ENCODE results near the gene FECH. TPM values are rescaled to one million over a fixed set of nuclear protein-coding genes. Genes with fewer than 3 reads are reported as not detected.

FECH gene
- polyA plus RNA-seq, 4 donors, result 6.8 to 15.7 (median 8.2) TPM

DNA sequence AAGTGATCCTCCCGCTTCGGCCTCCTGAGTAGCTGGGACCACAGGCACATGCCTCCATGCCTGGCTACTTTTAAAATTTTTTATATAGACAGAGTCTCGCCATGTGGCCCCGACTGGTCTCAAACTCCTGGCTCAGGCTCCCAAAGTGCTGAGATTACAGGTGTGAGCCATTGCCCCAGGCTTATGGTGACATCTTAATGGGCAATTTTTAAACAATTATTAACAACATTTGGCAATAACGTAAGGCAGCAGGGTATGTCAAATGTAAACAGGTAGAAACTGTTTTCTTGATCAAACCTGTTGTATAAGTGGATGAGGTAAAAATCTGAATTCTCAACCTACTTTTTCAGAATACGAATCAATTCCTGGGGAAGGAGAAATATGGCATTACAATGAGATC lies 11.0 kb downstream of the FECH start:
- Histone ChIP-seq H3K4me1 (ENCODE audit: control insufficient read depth in 3 of 3, insufficient read depth in 2 of 3, low read depth in 1 of 3, low read length in 2 of 3) (no peaks in the 10 kb centered on the region), H3K9me3 (ENCODE audit: control insufficient read depth in 2 of 2, insufficient read depth in 1 of 2, low read depth in 1 of 2, low read length in 1 of 2) (no peaks in the 10 kb centered on the region), H3K27me3 (ENCODE audit: control insufficient read depth in 3 of 3, insufficient read depth in 3 of 3, low read length in 3 of 3) (no peaks in the 10 kb centered on the region), H3K27ac (ENCODE audit: low read depth in 1 of 3, low read length in 2 of 3) (no peak overlapping the region), H3K36me3 (ENCODE audit: control insufficient read depth in 3 of 3, insufficient read depth in 2 of 3, low read depth in 1 of 3, low read length in 3 of 3) (peaks cover 3 to 28% (median 9%) of the 10 kb centered on the region in 3 donors), H3K4me3 (ENCODE audit: low read depth in 1 of 3, low read length in 3 of 3) (no peak overlapping the region)
- FAIRE-seq (no peak), DNase-seq (no peak)
- 70 to 75% (median 71%) methylated on average over 6 of the region's 6 CpGs for WGBS, 3 donors

GRCh38 chr18:57574866-57575265 lies 11.6 kb downstream of the FECH start:
- Histone ChIP-seq H3K27me3 (ENCODE audit: control insufficient read depth in 3 of 3, insufficient read depth in 3 of 3, low read length in 3 of 3) (no peaks in the 10 kb centered on the region), H3K4me1 (ENCODE audit: control insufficient read depth in 3 of 3, insufficient read depth in 2 of 3, low read depth in 1 of 3, low read length in 2 of 3) (no peaks in the 10 kb centered on the region), H3K36me3 (ENCODE audit: control insufficient read depth in 3 of 3, insufficient read depth in 2 of 3, low read depth in 1 of 3, low read length in 3 of 3) (peaks cover 3 to 28% (median 9%) of the 10 kb centered on the region in 3 donors), H3K9me3 (ENCODE audit: control insufficient read depth in 2 of 2, insufficient read depth in 1 of 2, low read depth in 1 of 2, low read length in 1 of 2) (no peaks in the 10 kb centered on the region), H3K4me3 (ENCODE audit: low read depth in 1 of 3, low read length in 3 of 3) (no peak overlapping the region), H3K27ac (ENCODE audit: low read depth in 1 of 3, low read length in 2 of 3) (no peak overlapping the region)
- 60 to 82% (median 69%) methylated on average over 4 of the region's 4 CpGs for WGBS, 3 donors
- no peak for DNase-seq
- no peak for FAIRE-seq

DNA sequence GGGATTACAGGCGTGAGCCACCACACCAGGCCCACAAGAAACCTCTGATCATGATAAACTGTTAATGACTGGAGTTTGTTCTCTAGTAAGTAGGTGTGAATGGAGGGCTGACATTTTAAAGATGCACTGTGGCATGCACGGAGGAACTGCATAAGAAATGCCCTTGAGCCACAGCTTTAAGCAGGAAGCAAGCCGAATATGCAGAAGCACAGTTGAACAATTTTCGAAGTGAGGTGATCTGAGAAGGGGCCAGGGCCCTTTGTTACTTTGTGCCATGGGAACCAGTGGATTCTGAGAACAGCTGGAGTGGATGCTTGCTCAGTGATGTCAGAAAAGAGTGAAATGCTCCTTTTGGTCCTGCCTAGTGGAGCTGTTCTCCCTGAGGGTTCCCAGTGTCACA lies 16.3 kb downstream of the FECH start:
- H3K4me1 ChIP-seq (ENCODE audit: control insufficient read depth in 3 of 3, insufficient read depth in 2 of 3, low read depth in 1 of 3, low read length in 2 of 3), result no peaks in the 10 kb centered on the region
- H3K36me3 ChIP-seq (ENCODE audit: control insufficient read depth in 3 of 3, insufficient read depth in 2 of 3, low read depth in 1 of 3, low read length in 3 of 3), result peaks cover 9 to 24% (median 13%) of the 10 kb centered on the region in 3 donors
- H3K4me3 ChIP-seq (ENCODE audit: low read depth in 1 of 3, low read length in 3 of 3), result no peak overlapping the region
- no peak for DNase-seq
- no peak for FAIRE-seq
- 92 to 98% (median 97%) methylated on average over 4 of the region's 4 CpGs for WGBS, 3 donors
- no peaks in the 10 kb centered on the region for H3K27me3 ChIP-seq (ENCODE audit: control insufficient read depth in 3 of 3, insufficient read depth in 3 of 3, low read length in 3 of 3)
- H3K27ac ChIP-seq (ENCODE audit: low read depth in 1 of 3, low read length in 2 of 3), result no peak overlapping the region
- H3K9me3 ChIP-seq (ENCODE audit: control insufficient read depth in 2 of 2, insufficient read depth in 1 of 2, low read depth in 1 of 2, low read length in 1 of 2), result no peaks in the 10 kb centered on the region

GRCh38 chr18:57569133-57569532 lies 17.4 kb downstream of the FECH start:
- WGBS, 3 donors, result 67 to 72% (median 69%) methylated on average over 2 of the region's 2 CpGs

DNA sequence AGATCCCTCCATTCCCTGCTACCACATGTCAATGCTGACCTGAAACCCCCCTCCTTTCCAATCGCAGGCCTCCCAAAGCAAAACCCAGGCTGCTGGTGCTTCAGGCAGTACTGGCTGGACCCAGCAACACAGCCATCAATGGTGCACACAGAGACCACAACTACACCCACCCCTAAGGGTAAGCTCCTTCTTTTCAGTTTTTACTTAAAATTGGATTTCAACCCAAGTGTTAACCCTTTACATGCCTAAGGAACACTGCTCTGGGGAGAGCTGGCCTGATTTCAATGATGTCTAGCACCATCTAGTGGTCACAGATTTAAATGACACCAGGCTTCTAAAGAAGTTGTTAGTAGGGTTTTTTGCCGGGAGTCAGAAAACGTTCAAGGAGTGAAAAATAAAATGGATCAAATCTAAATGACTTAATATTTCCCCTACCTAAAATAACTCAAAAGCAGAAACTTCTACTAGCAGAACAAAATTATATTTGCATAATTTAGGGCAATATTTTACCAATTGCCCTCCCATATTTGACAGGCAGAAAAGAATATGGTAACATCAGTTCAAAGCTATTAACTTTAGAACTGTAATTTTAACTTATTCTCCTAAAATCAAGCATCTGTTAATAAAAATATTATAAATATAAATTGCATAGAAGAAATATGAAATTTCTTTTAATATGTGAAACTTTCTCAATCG lies 24.6 kb downstream of the FECH start:
- no peaks in the 10 kb centered on the region for H3K27me3 ChIP-seq (ENCODE audit: control insufficient read depth in 3 of 3, insufficient read depth in 3 of 3, low read length in 3 of 3)
- H3K4me1 ChIP-seq (ENCODE audit: control insufficient read depth in 3 of 3, insufficient read depth in 2 of 3, low read depth in 1 of 3, low read length in 2 of 3), result no peaks in the 10 kb centered on the region
- no peaks in the 10 kb centered on the region for H3K9me3 ChIP-seq (ENCODE audit: control insufficient read depth in 2 of 2, insufficient read depth in 1 of 2, low read depth in 1 of 2, low read length in 1 of 2)
- 48 to 49% (median 49%) methylated on average over 4 of the region's 4 CpGs for WGBS, 3 donors
- H3K36me3 ChIP-seq (ENCODE audit: control insufficient read depth in 3 of 3, insufficient read depth in 2 of 3, low read depth in 1 of 3, low read length in 3 of 3), result peaks cover 2 to 18% (median 3%) of the 10 kb centered on the region in 3 donors
- no peak overlapping the region for H3K4me3 ChIP-seq (ENCODE audit: low read depth in 1 of 3, low read length in 3 of 3)
- H3K27ac ChIP-seq (ENCODE audit: low read depth in 1 of 3, low read length in 2 of 3), result no peak overlapping the region
- DNase-seq, result peak; percentile 49 to 62
- no peak for FAIRE-seq

More at GRCh38 chr18:57569133-57569532, 17.4 kb downstream of the FECH start:
- DNase-seq, result no peak
- no peak for FAIRE-seq
- Histone ChIP-seq H3K9me3 (ENCODE audit: control insufficient read depth in 2 of 2, insufficient read depth in 1 of 2, low read depth in 1 of 2, low read length in 1 of 2) (no peaks in the 10 kb centered on the region), H3K4me3 (ENCODE audit: low read depth in 1 of 3, low read length in 3 of 3) (no peak overlapping the region), H3K4me1 (ENCODE audit: control insufficient read depth in 3 of 3, insufficient read depth in 2 of 3, low read depth in 1 of 3, low read length in 2 of 3) (no peaks in the 10 kb centered on the region), H3K27me3 (ENCODE audit: control insufficient read depth in 3 of 3, insufficient read depth in 3 of 3, low read length in 3 of 3) (no peaks in the 10 kb centered on the region), H3K36me3 (ENCODE audit: control insufficient read depth in 3 of 3, insufficient read depth in 2 of 3, low read depth in 1 of 3, low read length in 3 of 3) (peaks cover 9 to 21% (median 9%) of the 10 kb centered on the region in 3 donors), H3K27ac (ENCODE audit: low read depth in 1 of 3, low read length in 2 of 3) (no peak overlapping the region)

DNA sequence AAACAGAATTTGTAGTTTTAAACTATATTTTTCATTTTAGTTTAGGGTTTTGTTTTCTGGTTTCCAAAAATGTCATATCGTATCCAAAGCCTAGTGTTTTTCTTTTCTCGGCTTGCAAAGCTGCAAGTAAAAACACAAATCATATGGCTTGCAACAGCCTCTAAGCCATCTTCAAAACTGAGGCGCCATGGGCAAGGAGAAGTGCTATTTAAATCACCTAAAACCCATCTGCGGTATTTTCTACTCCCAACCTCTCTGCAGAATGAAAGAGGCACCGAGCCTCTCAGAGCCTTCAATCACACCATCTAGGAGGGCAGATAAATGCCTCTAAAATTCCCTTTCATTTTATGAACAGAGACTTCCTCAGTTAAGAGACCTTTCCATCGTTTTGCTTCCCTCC lies 25.2 kb downstream of the FECH start:
- no peak overlapping the region for H3K4me3 ChIP-seq (ENCODE audit: low read depth in 1 of 3, low read length in 3 of 3)
- H3K27me3 ChIP-seq (ENCODE audit: control insufficient read depth in 3 of 3, insufficient read depth in 3 of 3, low read length in 3 of 3), result no peaks in the 10 kb centered on the region
- peaks cover 2 to 24% (median 2%) of the 10 kb centered on the region in 3 donors for H3K36me3 ChIP-seq (ENCODE audit: control insufficient read depth in 3 of 3, insufficient read depth in 2 of 3, low read depth in 1 of 3, low read length in 3 of 3)
- no peaks in the 10 kb centered on the region for H3K4me1 ChIP-seq (ENCODE audit: control insufficient read depth in 3 of 3, insufficient read depth in 2 of 3, low read depth in 1 of 3, low read length in 2 of 3)
- no peaks in the 10 kb centered on the region for H3K9me3 ChIP-seq (ENCODE audit: control insufficient read depth in 2 of 2, insufficient read depth in 1 of 2, low read depth in 1 of 2, low read length in 1 of 2)
- H3K27ac ChIP-seq (ENCODE audit: low read depth in 1 of 3, low read length in 2 of 3), result no peak overlapping the region
- DNase-seq (no peak), FAIRE-seq (no peak)
- 89 to 93% (median 93%) methylated on average over 6 of the region's 6 CpGs for WGBS, 3 donors

- H3K36me3 ChIP-seq (ENCODE audit: control insufficient read depth in 3 of 3, insufficient read depth in 2 of 3, low read depth in 1 of 3, low read length in 3 of 3), result peaks cover 0 to 32% (median 6%) of the 10 kb centered on the region in 3 donors
- H3K27ac ChIP-seq (ENCODE audit: low read depth in 1 of 3, low read length in 2 of 3), result no peak overlapping the region
- H3K27me3 ChIP-seq (ENCODE audit: control insufficient read depth in 3 of 3, insufficient read depth in 3 of 3, low read length in 3 of 3), result no peaks in the 10 kb centered on the region
- DNase-seq (no peak), FAIRE-seq (no peak)
- H3K4me1 ChIP-seq (ENCODE audit: control insufficient read depth in 3 of 3, insufficient read depth in 2 of 3, low read depth in 1 of 3, low read length in 2 of 3), result no peaks in the 10 kb centered on the region
- 72 to 93% (median 90%) methylated on average over 6 of the region's 6 CpGs for WGBS, 3 donors
- no peak overlapping the region for H3K4me3 ChIP-seq (ENCODE audit: low read depth in 1 of 3, low read length in 3 of 3)
- H3K9me3 ChIP-seq (ENCODE audit: control insufficient read depth in 2 of 2, insufficient read depth in 1 of 2, low read depth in 1 of 2, low read length in 1 of 2), result no peaks in the 10 kb centered on the region
Measured at GRCh38 chr18:57559314-57559713, 27.2 kb downstream of the FECH start.

DNA sequence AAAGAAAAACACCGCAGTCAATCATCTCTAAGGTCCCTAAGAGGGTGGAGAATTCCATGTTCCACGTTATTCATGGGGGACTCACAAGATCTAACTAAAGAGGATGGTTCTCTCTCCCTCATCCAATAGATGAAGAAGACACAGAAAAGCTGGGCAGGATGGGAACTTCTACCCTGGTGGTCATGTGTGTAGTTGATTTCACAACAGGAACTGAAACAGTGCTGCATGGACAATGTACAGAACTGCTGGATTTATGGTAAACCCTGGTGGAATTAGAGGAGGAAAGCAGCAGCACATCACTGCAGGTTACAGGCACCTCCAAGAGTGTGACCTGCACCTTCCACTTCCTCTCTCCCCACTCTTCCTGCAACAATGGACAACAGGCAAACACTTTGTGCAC lies 31.4 kb downstream of the FECH start:
- no peaks in the 10 kb centered on the region for H3K27me3 ChIP-seq (ENCODE audit: control insufficient read depth in 3 of 3, insufficient read depth in 3 of 3, low read length in 3 of 3)
- no peak for FAIRE-seq
- 85 to 91% (median 85%) methylated on average over 2 of the region's 2 CpGs for WGBS, 3 donors

DNA sequence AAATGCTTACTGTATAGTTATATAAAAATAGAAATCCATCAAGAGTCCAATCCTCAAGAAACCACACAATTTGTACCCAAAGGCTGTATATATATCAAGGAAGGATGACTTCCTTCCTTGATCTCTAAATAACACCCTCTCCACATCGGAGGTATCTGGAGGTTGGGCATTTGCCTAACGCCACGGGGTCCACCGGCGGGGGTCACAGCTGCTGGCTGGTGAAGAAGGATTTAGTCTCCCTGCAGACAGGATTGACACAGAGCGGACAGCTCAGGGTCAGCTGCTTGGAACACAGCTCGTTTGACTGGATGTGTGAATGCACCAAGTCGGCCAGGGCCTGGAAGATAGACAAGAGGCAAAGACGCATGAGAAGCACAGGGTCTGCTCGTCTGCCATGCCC lies 36.0 kb downstream of the FECH start:
- WGBS, 3 donors, result 86 to 94% (median 88%) methylated on average over 10 of the region's 10 CpGs
- no peaks in the 10 kb centered on the region for H3K4me1 ChIP-seq (ENCODE audit: control insufficient read depth in 3 of 3, insufficient read depth in 2 of 3, low read depth in 1 of 3, low read length in 2 of 3)
- no peaks in the 10 kb centered on the region for H3K9me3 ChIP-seq (ENCODE audit: control insufficient read depth in 2 of 2, insufficient read depth in 1 of 2, low read depth in 1 of 2, low read length in 1 of 2)
- H3K4me3 ChIP-seq (ENCODE audit: low read depth in 1 of 3, low read length in 3 of 3), result no peak overlapping the region
- H3K27me3 ChIP-seq (ENCODE audit: control insufficient read depth in 3 of 3, insufficient read depth in 3 of 3, low read length in 3 of 3), result no peaks in the 10 kb centered on the region
- no peak for DNase-seq
- no peak for FAIRE-seq
- H3K36me3 ChIP-seq (ENCODE audit: control insufficient read depth in 3 of 3, insufficient read depth in 2 of 3, low read depth in 1 of 3, low read length in 3 of 3), result peaks cover 2 to 17% (median 4%) of the 10 kb centered on the region in 3 donors
- no peak overlapping the region for H3K27ac ChIP-seq (ENCODE audit: low read depth in 1 of 3, low read length in 2 of 3)

More for the DNA sequence above, 31.4 kb downstream of the FECH start:
- peaks cover 2 to 34% (median 4%) of the 10 kb centered on the region in 3 donors for H3K36me3 ChIP-seq (ENCODE audit: control insufficient read depth in 3 of 3, insufficient read depth in 2 of 3, low read depth in 1 of 3, low read length in 3 of 3)
- H3K4me3 ChIP-seq (ENCODE audit: low read depth in 1 of 3, low read length in 3 of 3), result no peak overlapping the region
- H3K9me3 ChIP-seq (ENCODE audit: control insufficient read depth in 2 of 2, insufficient read depth in 1 of 2, low read depth in 1 of 2, low read length in 1 of 2), result no peaks in the 10 kb centered on the region
- DNase-seq, result no peak
- H3K27ac ChIP-seq (ENCODE audit: low read depth in 1 of 3, low read length in 2 of 3), result no peak overlapping the region
- no peaks in the 10 kb centered on the region for H3K4me1 ChIP-seq (ENCODE audit: control insufficient read depth in 3 of 3, insufficient read depth in 2 of 3, low read depth in 1 of 3, low read length in 2 of 3)

All from small intestine (tissue), 7 donors.